Islet precursor cell (in vitro differentiated cells): Measurements from ENCODE around the gene GRHL1.

ENCODE experiments used
- DNase-seq: peaks from one replicate; pipeline ENCODE4 v3.0.0-alpha.2; 2018

GRHL1 gene

GRCh38 chr2:9949992-9950520, 1.4 kb upstream of the GRHL1 start:
- no peak for DNase-seq

GRCh38 chr2:9950521-9951271, 797 bp upstream of the GRHL1 start:
- DNase-seq, result peak; percentile 77

GRCh38 chr2:9951272-9951521, 296 bp upstream of the GRHL1 start:
- DNase-seq, result no peak

GRCh38 chr2:9952286-9952737, 819 bp downstream of the GRHL1 start:
- no peak for DNase-seq

- DNase-seq, result no peak
Observed at GRCh38 chr2:9952856-9953503, 1.5 kb downstream of the GRHL1 start.

- no peak for DNase-seq
Observed at GRCh38 chr2:9954136-9954535, 2.6 kb downstream of the GRHL1 start.

GRCh38 chr2:9958057-9958456, 6.6 kb downstream of the GRHL1 start:
- DNase-seq, result no peak

GRCh38 chr2:9959262-9959661, 7.8 kb downstream of the GRHL1 start:
- DNase-seq, result no peak

GRCh38 chr2:9961013-9961412, 9.5 kb downstream of the GRHL1 start:
- no peak for DNase-seq

GRCh38 chr2:9964334-9964980, 13.0 kb downstream of the GRHL1 start:
- DNase-seq, result no peak

GRCh38 chr2:9965119-9965822, 13.8 kb downstream of the GRHL1 start:
- no peak for DNase-seq

- DNase-seq, result no peak
Observed at GRCh38 chr2:9966491-9967022, 15.1 kb downstream of the GRHL1 start.

GRCh38 chr2:9967053-9967775, 15.7 kb downstream of the GRHL1 start:
- DNase-seq, result no peak

GRCh38 chr2:9968553-9969497, 17.3 kb downstream of the GRHL1 start:
- no peak for DNase-seq

- DNase-seq, result no peak
Observed at GRCh38 chr2:9970200-9971044, 18.9 kb downstream of the GRHL1 start.

- DNase-seq, result no peak
Observed at GRCh38 chr2:9971105-9971818, 19.8 kb downstream of the GRHL1 start.

GRCh38 chr2:9971890-9972289, 20.4 kb downstream of the GRHL1 start:
- no peak for DNase-seq

- no peak for DNase-seq
Observed at GRCh38 chr2:9972621-9973479, 21.4 kb downstream of the GRHL1 start.

- no peak for DNase-seq
Observed at GRCh38 chr2:9973690-9974089, 22.2 kb downstream of the GRHL1 start.
